NCI-H524 (cell line): ENCODE data around the gene C21orf58.
"Not testable (repeated sequence)": the region's sequence is repeated elsewhere in the genome, so short reads cannot be mapped to it uniquely, and the experiment has no call there.

ENCODE experiments used
- DNase-seq, 2 experiments: peaks; one replicate each; lab custom pipeline; 2025; lab: John Stamatoyannopoulos, UW

Gene C21orf58

GRCh38 chr21:46324390-46325072 lies 861 bp upstream of the C21orf58 start:
- DNase-seq = peak; percentile 63 to 83

- DNase-seq = no peak
Measured at GRCh38 chr21:46323227-46323709, 402 bp downstream of the C21orf58 start.

GRCh38 chr21:46322351-46323226 lies 1.1 kb downstream of the C21orf58 start:
- DNase-seq = peak in 1 of 2 experiments; percentile 27

GRCh38 chr21:46320331-46320801 lies 3.3 kb downstream of the C21orf58 start:
- no peak for DNase-seq

- DNase-seq = no peak
Measured at GRCh38 chr21:46319186-46319585, 4.5 kb downstream of the C21orf58 start.

GRCh38 chr21:46318464-46318845 lies 5.2 kb downstream of the C21orf58 start:
- no peak for DNase-seq

- DNase-seq = no peak
Measured at GRCh38 chr21:46317710-46318463, 5.8 kb downstream of the C21orf58 start.

- no peak for DNase-seq
Measured at GRCh38 chr21:46316708-46317324, 6.9 kb downstream of the C21orf58 start.

GRCh38 chr21:46314441-46315020 lies 9.1 kb downstream of the C21orf58 start:
- DNase-seq = no peak

GRCh38 chr21:46312949-46313348 lies 10.7 kb downstream of the C21orf58 start:
- no peak for DNase-seq

- no peak for DNase-seq
Measured at GRCh38 chr21:46311568-46311967, 12.1 kb downstream of the C21orf58 start.

GRCh38 chr21:46310260-46310659 lies 13.4 kb downstream of the C21orf58 start:
- DNase-seq = not testable (repeated sequence)

GRCh38 chr21:46308431-46308830 lies 15.2 kb downstream of the C21orf58 start:
- DNase-seq = no peak

- no peak for DNase-seq
Measured at GRCh38 chr21:46307625-46308024, 16.0 kb downstream of the C21orf58 start.

- DNase-seq = no peak
Measured at GRCh38 chr21:46304955-46305354, 18.7 kb downstream of the C21orf58 start.

- no peak for DNase-seq
Measured at GRCh38 chr21:46304437-46304836, 19.2 kb downstream of the C21orf58 start.

- DNase-seq = no peak
Measured at GRCh38 chr21:46301759-46302158, 21.9 kb downstream of the C21orf58 start.

GRCh38 chr21:46299167-46299566 lies 24.5 kb downstream of the C21orf58 start:
- no peak for DNase-seq

GRCh38 chr21:46297338-46298271 lies 26.1 kb downstream of the C21orf58 start:
- DNase-seq = no peak
